A549 (cell line): Measurements from ENCODE around the gene RELN. TPM values are rescaled to one million over a fixed set of nuclear protein-coding genes. Genes with fewer than 3 reads are reported as not detected.

Source experiments
- ATAC-seq, 2 experiments: fragments of 200-7000 bp in 1 of 2; fragments of >200 bp in 1 of 2; cut with Nextera tagmentation in 1 of 2; cut with Tn5 transposase in 1 of 2; 3 replicates each; pipeline versions ENCODE4 v1.8.0 to v1.9.1; 2018 to 2020; ENCODE audit warnings: mild to moderate bottlenecking in 1 of 2, moderate library complexity in 1 of 2
- CTCF ChIA-PET: fragments of 300-600 bp; sonication (Branson Sonifier 250); formaldehyde crosslinking; extraction: SDS; loops from one replicate; lab custom pipeline; 2021; ENCODE audit warnings: antibody characterized with exemption, inconsistent platforms; lab: Yijun Ruan, JAX
- POLR2A ChIA-PET: fragments of 350-600 bp; formaldehyde crosslinking; extraction: SDS; loops from one replicate; lab custom pipeline; 2021; ENCODE audit warnings: antibody characterized with exemption, inconsistent platforms; lab: Yijun Ruan, JAX
- DNase-seq, 2 experiments: peaks; one replicate each; pipeline versions ENCODE4 v3.0.0 to v3.0.0-alpha.2; 2011 to 2016; ENCODE audit warnings: low read depth in 1 of 2, low spot score in 1 of 2
- FAIRE-seq: peaks from 2 replicates; lab custom pipeline; 2011; peaks lifted over from hg19 to GRCh38; lab: Jason Lieb, UNC
- H3K27ac ChIP-seq, 2 experiments: fragments of >200 bp; sonication (Bioruptor Twin); formaldehyde crosslinking; 3 replicates each; pipeline ENCODE4 v1.5.1; 2016 to 2017
- H3K4me1 ChIP-seq: fragments of >200 bp; sonication (Bioruptor Twin); formaldehyde crosslinking; 3 replicates; pipeline ENCODE4 v1.6.1; 2016
- H3K4me2 ChIP-seq: fragments of >200 bp; sonication (Bioruptor Twin); formaldehyde crosslinking; 3 replicates; pipeline ENCODE4 v1.6.1; 2016
- H3K4me3 ChIP-seq: fragments of >200 bp; sonication (Bioruptor Twin); formaldehyde crosslinking; 3 replicates; pipeline ENCODE4 v1.5.1; 2016
- H3K9me3 ChIP-seq: fragments of >200 bp; sonication (Bioruptor Twin); formaldehyde crosslinking; 3 replicates; pipeline ENCODE4 v1.6.1; 2016
- CBX8 ChIP-seq: fragments of 200-600 bp; sonication (generic); IDR thresholded peaks from 2 replicates; pipeline ENCODE4 v1.6.1; 2016
- CHD2 ChIP-seq: fragments of 150-350 bp; IDR thresholded peaks from 2 replicates; pipeline ENCODE4 v1.6.1; 2014; ENCODE audit warnings: low read length; ENCODE audit not compliant: partially characterized antibody
- HDAC2 ChIP-seq: fragments of 200-600 bp; sonication (generic); IDR thresholded peaks from 2 replicates; pipeline ENCODE4 v1.6.1; 2016
- HEYL ChIP-seq: fragments of 250-450 bp; sonication (Bioruptor Pico); IDR thresholded peaks from 2 replicates; pipeline ENCODE4 v1.8.0; 2021; ENCODE audit warnings: mild to moderate bottlenecking, moderate library complexity
- HOXB13 ChIP-seq: fragments of 250-450 bp; sonication (Bioruptor Pico); IDR thresholded peaks from 2 replicates; pipeline ENCODE4 v1.5.0; 2020; ENCODE audit warnings: low read depth, mild to moderate bottlenecking, moderate library complexity
- JUN ChIP-seq, 2 experiments: fragments of >200 bp; sonication (Bioruptor Twin); formaldehyde crosslinking; IDR thresholded peaks; 2 replicates in 1 of 2; 3 replicates in 1 of 2; pipeline ENCODE4 v1.6.1; 2016 to 2017
- JUNB ChIP-seq: fragments of >200 bp; sonication (Bioruptor Twin); formaldehyde crosslinking; IDR thresholded peaks from 2 replicates; pipeline ENCODE4 v1.6.1; 2016
- MAZ ChIP-seq: fragments of 150-350 bp; IDR thresholded peaks from 2 replicates; pipeline ENCODE4 v1.6.1; 2014; ENCODE audit warnings: antibody characterized with exemption, low read depth, low read length, borderline replicate concordance
- NPAS2 ChIP-seq: fragments of 250-450 bp; sonication (Bioruptor Pico); IDR thresholded peaks from 2 replicates; pipeline ENCODE4 v1.8.0; 2022; ENCODE audit warnings: mild to moderate bottlenecking, moderate library complexity, borderline replicate concordance
- RAD21 ChIP-seq, 2 experiments: fragments of >200 bp in 1 of 2; sonication (Bioruptor Twin) in 1 of 2; formaldehyde crosslinking in 1 of 2; IDR thresholded peaks in 1 of 2; conservative IDR thresholded peaks in 1 of 2; 2 replicates in 1 of 2; 3 replicates in 1 of 2; pipeline ENCODE4 v1.6.1; 2012 to 2018; ENCODE audit warnings: inconsistent platforms in 1 of 2
- SREBF2 ChIP-seq: fragments of 450-650 bp; IDR thresholded peaks from 2 replicates; pipeline ENCODE4 v1.6.1; 2014; ENCODE audit warnings: mild to moderate bottlenecking, moderate library complexity
- TFCP2L1 ChIP-seq: fragments of 250-450 bp; sonication (Bioruptor Pico); IDR thresholded peaks from 2 replicates; pipeline ENCODE4 v1.5.0; 2021; ENCODE audit warnings: mild to moderate bottlenecking
- ZFP36 ChIP-seq: fragments of 450-650 bp; IDR thresholded peaks from 2 replicates; pipeline ENCODE4 v1.6.1; 2014; ENCODE audit warnings: borderline replicate concordance; ENCODE audit not compliant: partially characterized antibody
- ZNF302 ChIP-seq: fragments of 250-450 bp; sonication (Bioruptor Pico); IDR thresholded peaks from 2 replicates; pipeline ENCODE4 v1.9.0; 2021; ENCODE audit warnings: inconsistent platforms, mild to moderate bottlenecking, moderate library complexity
- WGBS: methylation state at CpG from one replicate; pipeline ENCODE4 v1.1.6; 2017; ENCODE audit errors: missing lambda C conversion rate; 5-methylcytosine and 5-hydroxymethylcytosine counted together
- polyA plus RNA-seq, 4 experiments: library from polyadenylated mRNA; depleted of rRNA in 3 of 4; stranded (reverse); fragments of >200 nt; fragmentation: RNase III in 1 of 4; extraction: RNeasy Plus Mini Kit Qiagen cat#74134 plus additional on column Dnase treatment in 1 of 4; gene quantifications; 2 replicates in 3 of 4; 3 replicates in 1 of 4; pipeline ENCODE4 v1.2.3, GENCODE V29; 2011 to 2017
- TF ChIP-seq, protein P1 (sequence below): fragments of 250-450 bp; sonication (Bioruptor Pico); IDR thresholded peaks from 2 replicates; pipeline ENCODE4 v1.5.0; 2020; ENCODE audit warnings: low read depth, mild to moderate bottlenecking, moderate library complexity
- TF ChIP-seq, protein P2 (sequence below): fragments of 150-350 bp; IDR thresholded peaks from 2 replicates; pipeline ENCODE4 v1.6.1; 2014; ENCODE audit warnings: low read depth, mild to moderate bottlenecking, low read length
- TF ChIP-seq, protein P3 (sequence below): IDR thresholded peaks from 2 replicates; pipeline ENCODE4 v1.6.1; 2012
- TF ChIP-seq, protein P4 (sequence below): fragments of >200 bp; sonication (Bioruptor Twin); formaldehyde crosslinking; IDR thresholded peaks from 3 replicates; pipeline ENCODE4 v1.5.1; 2016
- TF ChIP-seq, protein P5 (sequence below): fragments of >200 bp; sonication (Bioruptor Twin); formaldehyde crosslinking; IDR thresholded peaks from 2 replicates; pipeline ENCODE4 v1.6.1; 2016
- TF ChIP-seq, protein P6 (sequence below): fragments of 450-650 bp; IDR thresholded peaks from 2 replicates; pipeline ENCODE4 v1.6.1; 2014; ENCODE audit warnings: antibody characterized with exemption

RELN gene
- polyA plus RNA-seq, 2 of the 4 experiments (the other 2 are of a cell fraction), result not detected

DNA sequence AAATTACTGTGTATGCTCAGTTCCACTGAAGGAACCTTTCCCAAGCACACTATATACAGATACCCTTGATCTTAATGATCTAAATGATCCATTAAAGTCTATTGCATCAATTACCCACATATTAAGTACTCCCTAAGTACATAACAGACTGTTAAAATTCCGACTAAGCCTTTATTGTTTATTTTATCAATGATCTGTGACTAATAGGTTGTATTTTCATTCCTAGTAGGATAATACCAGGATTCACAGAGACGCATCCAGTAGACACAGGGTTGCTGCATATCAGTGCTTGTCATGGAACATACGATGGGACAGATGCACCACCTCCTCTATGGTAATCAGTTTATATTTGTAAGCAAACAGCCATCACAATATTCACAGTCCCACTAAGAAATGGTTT lies 383.8 kb downstream of the RELN start (continued):
- TF ChIP-seq JUNB (no peak), JUN (IDR thresholded peaks at IDR 0.05) (no peak), TFCP2L1 (CRISPR knock-in tag) (no peak), ZNF302 (CRISPR knock-in tag) (no peak)
- TF ChIP-seq, protein P1, sequence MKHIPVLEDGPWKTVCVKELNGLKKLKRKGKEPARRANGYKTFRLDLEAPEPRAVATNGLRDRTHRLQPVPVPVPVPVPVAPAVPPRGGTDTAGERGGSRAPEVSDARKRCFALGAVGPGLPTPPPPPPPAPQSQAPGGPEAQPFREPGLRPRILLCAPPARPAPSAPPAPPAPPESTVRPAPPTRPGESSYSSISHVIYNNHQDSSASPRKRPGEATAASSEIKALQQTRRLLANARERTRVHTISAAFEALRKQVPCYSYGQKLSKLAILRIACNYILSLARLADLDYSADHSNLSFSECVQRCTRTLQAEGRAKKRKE (CRISPR knock-in tag), result no peak
- TF ChIP-seq, protein P2, sequence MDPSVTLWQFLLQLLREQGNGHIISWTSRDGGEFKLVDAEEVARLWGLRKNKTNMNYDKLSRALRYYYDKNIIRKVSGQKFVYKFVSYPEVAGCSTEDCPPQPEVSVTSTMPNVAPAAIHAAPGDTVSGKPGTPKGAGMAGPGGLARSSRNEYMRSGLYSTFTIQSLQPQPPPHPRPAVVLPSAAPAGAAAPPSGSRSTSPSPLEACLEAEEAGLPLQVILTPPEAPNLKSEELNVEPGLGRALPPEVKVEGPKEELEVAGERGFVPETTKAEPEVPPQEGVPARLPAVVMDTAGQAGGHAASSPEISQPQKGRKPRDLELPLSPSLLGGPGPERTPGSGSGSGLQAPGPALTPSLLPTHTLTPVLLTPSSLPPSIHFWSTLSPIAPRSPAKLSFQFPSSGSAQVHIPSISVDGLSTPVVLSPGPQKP, result no peak
- TF ChIP-seq, protein P3, sequence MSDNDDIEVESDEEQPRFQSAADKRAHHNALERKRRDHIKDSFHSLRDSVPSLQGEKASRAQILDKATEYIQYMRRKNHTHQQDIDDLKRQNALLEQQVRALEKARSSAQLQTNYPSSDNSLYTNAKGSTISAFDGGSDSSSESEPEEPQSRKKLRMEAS, result no peak

DNA sequence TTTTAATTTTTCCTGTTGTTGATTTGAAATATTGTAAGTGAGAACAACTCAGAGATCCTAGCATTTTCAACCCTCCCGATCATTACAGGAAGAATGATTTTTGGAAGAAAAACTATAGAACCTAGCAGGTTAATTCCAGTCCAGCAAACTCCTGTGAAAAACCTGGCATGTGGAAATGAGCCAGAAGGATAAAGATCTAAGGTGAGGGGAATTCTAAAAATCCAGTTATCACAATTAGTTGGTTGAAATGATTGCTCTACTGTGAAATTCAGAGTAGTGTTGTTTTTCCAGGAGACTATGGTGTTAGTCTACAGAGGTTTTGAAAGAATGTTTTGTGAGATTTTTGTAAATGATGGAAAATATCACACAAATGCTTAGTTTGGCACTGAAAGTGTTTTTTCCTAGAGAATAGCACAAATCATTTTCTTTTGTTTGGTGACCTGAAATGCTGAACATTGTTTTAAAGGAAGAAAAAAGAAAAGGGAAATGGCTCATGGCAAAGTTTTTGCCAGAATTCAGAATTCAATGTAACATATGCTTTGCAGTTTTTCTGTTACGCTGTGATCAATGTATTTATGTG lies 391.0 kb downstream of the RELN start:
- CTCF ChIA-PET, result no interaction called here

DNA sequence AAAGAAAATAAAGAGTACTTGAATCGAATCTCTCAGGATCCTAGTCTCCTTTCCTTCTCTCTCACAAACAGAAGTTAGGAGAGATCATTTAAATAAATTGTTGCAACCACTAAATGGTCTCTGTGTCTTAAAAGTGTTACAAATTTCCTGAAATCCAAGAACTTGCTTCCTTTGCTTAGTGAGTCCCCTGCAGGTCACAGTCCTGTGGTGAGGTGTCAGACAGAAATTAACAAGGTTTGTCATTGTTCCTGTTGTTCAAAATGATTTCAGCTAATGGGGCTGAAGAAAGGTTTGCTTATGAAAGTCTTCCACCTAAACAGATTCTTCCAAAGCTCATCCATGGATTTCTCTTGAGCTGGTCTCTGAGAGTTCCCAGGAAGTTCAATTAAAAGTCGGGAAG lies 391.9 kb downstream of the RELN start:
- WGBS, result 5% methylated on average over 2 of the region's 2 CpGs
- no peak overlapping the region for H3K27ac ChIP-seq
- TF ChIP-seq, protein P4, sequence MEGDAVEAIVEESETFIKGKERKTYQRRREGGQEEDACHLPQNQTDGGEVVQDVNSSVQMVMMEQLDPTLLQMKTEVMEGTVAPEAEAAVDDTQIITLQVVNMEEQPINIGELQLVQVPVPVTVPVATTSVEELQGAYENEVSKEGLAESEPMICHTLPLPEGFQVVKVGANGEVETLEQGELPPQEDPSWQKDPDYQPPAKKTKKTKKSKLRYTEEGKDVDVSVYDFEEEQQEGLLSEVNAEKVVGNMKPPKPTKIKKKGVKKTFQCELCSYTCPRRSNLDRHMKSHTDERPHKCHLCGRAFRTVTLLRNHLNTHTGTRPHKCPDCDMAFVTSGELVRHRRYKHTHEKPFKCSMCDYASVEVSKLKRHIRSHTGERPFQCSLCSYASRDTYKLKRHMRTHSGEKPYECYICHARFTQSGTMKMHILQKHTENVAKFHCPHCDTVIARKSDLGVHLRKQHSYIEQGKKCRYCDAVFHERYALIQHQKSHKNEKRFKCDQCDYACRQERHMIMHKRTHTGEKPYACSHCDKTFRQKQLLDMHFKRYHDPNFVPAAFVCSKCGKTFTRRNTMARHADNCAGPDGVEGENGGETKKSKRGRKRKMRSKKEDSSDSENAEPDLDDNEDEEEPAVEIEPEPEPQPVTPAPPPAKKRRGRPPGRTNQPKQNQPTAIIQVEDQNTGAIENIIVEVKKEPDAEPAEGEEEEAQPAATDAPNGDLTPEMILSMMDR, result no peak
- TF ChIP-seq SREBF2, result no peak
- TF ChIP-seq, protein P5, sequence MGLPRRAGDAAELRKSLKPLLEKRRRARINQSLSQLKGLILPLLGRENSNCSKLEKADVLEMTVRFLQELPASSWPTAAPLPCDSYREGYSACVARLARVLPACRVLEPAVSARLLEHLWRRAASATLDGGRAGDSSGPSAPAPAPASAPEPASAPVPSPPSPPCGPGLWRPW, result no peak
- no peak for TF ChIP-seq HDAC2
- TF ChIP-seq RAD21 (conservative IDR thresholded peaks at IDR 0.05 in 1 of 2, IDR thresholded peaks at IDR 0.05 in 1 of 2), result no peak
- TF ChIP-seq TFCP2L1 (CRISPR knock-in tag), result no peak
- no peak for TF ChIP-seq JUN (IDR thresholded peaks at IDR 0.05)
- TF ChIP-seq HEYL (CRISPR knock-in tag), result no peak
- no peak for TF ChIP-seq CHD2
- TF ChIP-seq MAZ, result no peak
- no peak for TF ChIP-seq NPAS2 (CRISPR knock-in tag)
- TF ChIP-seq, all 56 proteins: peak for 0
- DNase-seq (no peak), ATAC-seq (no peak), FAIRE-seq (no peak)
- ChIA-PET CTCF (no interaction called here), POLR2A (no interaction called here)
- Histone ChIP-seq H3K4me3 (no peak overlapping the region), H3K9me3 (no peaks in the 10 kb centered on the region), H3K4me2 (no peak overlapping the region), H3K4me1 (no peaks in the 10 kb centered on the region)

More for the DNA sequence above, 391.0 kb downstream of the RELN start:
- TF ChIP-seq, protein P6, sequence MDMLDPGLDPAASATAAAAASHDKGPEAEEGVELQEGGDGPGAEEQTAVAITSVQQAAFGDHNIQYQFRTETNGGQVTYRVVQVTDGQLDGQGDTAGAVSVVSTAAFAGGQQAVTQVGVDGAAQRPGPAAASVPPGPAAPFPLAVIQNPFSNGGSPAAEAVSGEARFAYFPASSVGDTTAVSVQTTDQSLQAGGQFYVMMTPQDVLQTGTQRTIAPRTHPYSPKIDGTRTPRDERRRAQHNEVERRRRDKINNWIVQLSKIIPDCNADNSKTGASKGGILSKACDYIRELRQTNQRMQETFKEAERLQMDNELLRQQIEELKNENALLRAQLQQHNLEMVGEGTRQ, result no peak
- TF ChIP-seq HOXB13 (CRISPR knock-in tag) (no peak), SREBF2 (no peak), ZFP36 (no peak), CHD2 (no peak), CBX8 (peak; percentile 46; the same call in 1 of the 2 replicates)
- TF ChIP-seq, protein P3, result no peak
- DNase-seq, result no peak
- H3K4me2 ChIP-seq, result no peak overlapping the region
- POLR2A ChIA-PET, result no interaction called here
- no peaks in the 10 kb centered on the region for H3K9me3 ChIP-seq
- no peaks in the 10 kb centered on the region for H3K4me1 ChIP-seq
- ATAC-seq, result no peak
- WGBS, result 44% methylated on average over 2 of the region's 2 CpGs
- no peak overlapping the region for H3K27ac ChIP-seq
- H3K4me3 ChIP-seq, result no peak overlapping the region
- FAIRE-seq, result no peak
